K562 (cell line): ENCODE measurements around the gene ING5. TPM values are rescaled to one million over a fixed set of nuclear protein-coding genes. Genes with fewer than 3 reads are reported as not detected.

Source experiments
- ATAC-seq: fragments of 200-7000 bp; cut with Tn5 transposase; 3 replicates; pipeline ENCODE4 v1.9.1; 2020; ENCODE audit warnings: moderate library complexity
- BruUV-seq: library from RNA; stranded (reverse); fragments of 400-500 nt; replicated peaks from 2 replicates; lab custom pipeline; 2021; lab: Mats Ljungman, UMichigan
- CTCF ChIA-PET: fragments of 300-600 bp; formaldehyde crosslinking; extraction: SDS; loops from one replicate; lab custom pipeline; 2021; ENCODE audit warnings: low intra/inter-chr PET ratio; lab: Yijun Ruan, JAX
- POLR2A ChIA-PET: fragments of 300-600, 350-650 bp; sonication (Branson Sonifier 250); formaldehyde crosslinking; extraction: SDS; loops from one replicate; lab custom pipeline; 2021; ENCODE audit warnings: antibody characterized with exemption, inconsistent platforms; lab: Yijun Ruan, JAX
- DNase-seq, 4 experiments: peaks; one replicate each; pipeline versions ENCODE4 v3.0.0 to v3.0.0-alpha.2; 2011 to 2018; ENCODE audit warnings: low spot score in 3 of 4, mixed read lengths in 3 of 4; ENCODE audit errors: extremely low read depth in 1 of 4
- FAIRE-seq: peaks from 2 replicates; lab custom pipeline; 2011; peaks lifted over from hg19 to GRCh38; lab: Jason Lieb, UNC
- H2AFZ ChIP-seq: 2 replicates; pipeline ENCODE4 v1.6.0; 2011; ENCODE audit warnings: low read depth, low read length, control low read depth, inconsistent platforms
- H3K27ac ChIP-seq: fragments of 200-600 bp; 3 replicates; pipeline ENCODE4 v1.8.0; 2011; ENCODE audit warnings: low read depth, mild to moderate bottlenecking, control low read depth, inconsistent platforms, low read length, moderate library complexity, mixed read lengths; ENCODE audit errors: extremely low read depth
- H3K27me3 ChIP-seq, 2 experiments: fragments of 300-600 bp in 1 of 2; 2 replicates in 1 of 2; 3 replicates in 1 of 2; pipeline versions ENCODE4 v1.6.0 to v1.8.0; 2011; ENCODE audit warnings: inconsistent platforms in 2 of 2, low read length in 2 of 2, mild to moderate bottlenecking in 1 of 2, mixed read lengths in 1 of 2, moderate library complexity in 1 of 2; ENCODE audit not compliant: control insufficient read depth in 2 of 2, insufficient read depth in 2 of 2
- H3K36me3 ChIP-seq: fragments of 300-600 bp; 3 replicates; pipeline ENCODE4 v1.8.0; 2011; ENCODE audit warnings: mild to moderate bottlenecking, low read length, inconsistent platforms; ENCODE audit not compliant: control insufficient read depth, insufficient read depth
- H3K4me1 ChIP-seq, 2 experiments: fragments of 200-600 bp in 1 of 2; replicated peaks in 1 of 2; 2 replicates in 1 of 2; 3 replicates in 1 of 2; pipeline versions ENCODE4 v1.5.1 to v1.8.0; 2011; ENCODE audit warnings: inconsistent platforms in 2 of 2, low read length in 2 of 2, mild to moderate bottlenecking in 1 of 2, mixed read lengths in 1 of 2, moderate library complexity in 1 of 2; ENCODE audit not compliant: control insufficient read depth in 2 of 2, insufficient read depth in 2 of 2
- H3K4me2 ChIP-seq: 2 replicates; pipeline ENCODE4 v1.6.1; 2011; ENCODE audit warnings: low read length, control low read depth, inconsistent platforms, mixed read lengths; ENCODE audit not compliant: insufficient read depth
- H3K4me3 ChIP-seq: fragments of 200-600 bp; sonication (generic), shearing (Covaris generic); 2 replicates; pipeline ENCODE4 v1.5.1; 2016; ENCODE audit warnings: control low read depth, inconsistent platforms
- H3K79me2 ChIP-seq: fragments of 200-600 bp; 3 replicates; pipeline ENCODE4 v1.8.0; 2011; ENCODE audit warnings: low read length, inconsistent platforms; ENCODE audit not compliant: control insufficient read depth, insufficient read depth
- H3K9ac ChIP-seq, 2 experiments: 2 replicates each; pipeline versions ENCODE4 v1.6.0 to v1.6.1; 2011; ENCODE audit warnings: low read depth in 2 of 2, low read length in 2 of 2, control low read depth in 1 of 2, inconsistent platforms in 1 of 2, mild to moderate bottlenecking in 1 of 2, mixed read lengths in 1 of 2; ENCODE audit not compliant: insufficient read depth in 1 of 2
- H3K9me1 ChIP-seq: one replicate; pipeline ENCODE4 v1.6.0; 2011; ENCODE audit warnings: inconsistent platforms, mild to moderate bottlenecking, low read length, moderate library complexity; ENCODE audit not compliant: control insufficient read depth, insufficient read depth
- H3K9me3 ChIP-seq: replicated peaks from 2 replicates; pipeline ENCODE4 v1.5.1; 2011; ENCODE audit warnings: low read depth, low read length, inconsistent platforms; ENCODE audit not compliant: control insufficient read depth, insufficient read depth
- H4K20me1 ChIP-seq: replicated peaks from 2 replicates; pipeline ENCODE4 v1.6.1; 2011; ENCODE audit warnings: low read length, inconsistent platforms, mixed read lengths; ENCODE audit not compliant: control insufficient read depth, insufficient read depth
- SMARCC2 ChIP-seq: fragments of 450-650 bp; IDR thresholded peaks from 2 replicates; pipeline ENCODE4 v1.6.1; 2017; ENCODE audit warnings: antibody characterized with exemption, moderate library complexity, mild to moderate bottlenecking, low read depth
- USF2 ChIP-seq: sonication (generic); formaldehyde crosslinking; IDR thresholded peaks from 2 replicates; pipeline ENCODE4 v1.5.0; 2020; ENCODE audit warnings: missing genetic modification reagents
- ZNF445 ChIP-seq: fragments of 250-450 bp; sonication (Bioruptor Pico); IDR thresholded peaks from 2 replicates; pipeline ENCODE4 v1.4.0; 2020; ENCODE audit warnings: low read depth, mild to moderate bottlenecking, moderate library complexity
- WGBS: fragments of 100-300 bp; shearing (Covaris generic); methylation state at CpG from one replicate; pipeline ENCODE4 v1.1.6; 2016; ENCODE audit warnings: low coverage, mixed read lengths; ENCODE audit not compliant: insufficient coverage; ENCODE audit errors: missing lambda C conversion rate; 5-methylcytosine and 5-hydroxymethylcytosine counted together
- in situ Hi-C: fragments of 300-500 bp; cut with MboI; formaldehyde crosslinking; loops from 4 replicates; pipeline ENCODE4 v1.15.0; 2018; ENCODE audit warnings: inconsistent platforms, mixed read lengths
- intact Hi-C: fragments of 100-400 bp; cut with micrococcal nuclease; formaldehyde crosslinking; loops from 2 replicates; pipeline ENCODE4 v1.14.2; 2022
- polyA plus RNA-seq, 8 experiments: library from polyadenylated mRNA; depleted of rRNA in 4 of 8; stranded (reverse) in 5 of 8; unstranded in 3 of 8; fragments of >200 nt; fragmentation: Nextera tagmentation in 2 of 8; fragmentation: Illumina TruSeq in 1 of 8; extraction: Ambion mirVana in 2 of 8; extraction: Trizol in 1 of 8; gene quantifications; 2 replicates each; pipeline versions ENCODE4 v1.2.1 to v1.2.3, GENCODE V29; 2011 to 2014; ENCODE audit warnings: inconsistent platforms in 1 of 8, missing spikeins in 1 of 8
- total RNA-seq, 7 experiments: library from RNA; depleted of rRNA in 6 of 7; stranded (reverse); fragments of >200 nt in 6 of 7; fragmentation: Illumina TruSeq in 2 of 7; extraction: Trizol in 2 of 7; gene quantifications; 2 replicates each; pipeline versions ENCODE4 v1.2.1 to v1.2.3, GENCODE V29; 2011 to 2021; ENCODE audit warnings: low replicate concordance in 1 of 7

Gene ING5
- total and polyA plus RNA-seq, 9 of the 15 experiments (the other 6 are each of a cell fraction or from before 2014, with no cell fraction given): 10.4 to 53.3 (median 27.9) TPM

GRCh38 chr2:241774419-241775222, 72.8 kb downstream of the ING5 start:
- Histone ChIP-seq H3K9ac (peak overlapping the region in 1 of 2 experiments; percentile 45; a peak in 1 of 4 replicates), H3K4me3 (no peak overlapping the region), H3K4me1 (peaks cover 0 to 70% of the 10 kb centered on the region in 2 experiments; a peak in 2 of 5 replicates), H3K9me1 (no peaks in the 10 kb centered on the region), H3K36me3 (no peaks in the 10 kb centered on the region), H2AFZ (no peak overlapping the region), H4K20me1 (no peaks in the 10 kb centered on the region), H3K27ac (no peak overlapping the region), H3K9me3 (no peaks in the 10 kb centered on the region), H3K27me3 (no peaks in the 10 kb centered on the region), H3K79me2 (no peaks in the 10 kb centered on the region), H3K4me2 (no peak overlapping the region)
- no peak for TF ChIP-seq ZNF445 (CRISPR knock-in tag)
- ATAC-seq: no peak
- DNase-seq: peak in 2 of 4 experiments; percentile 10
- no TSS peak for BruUV-seq
- intact Hi-C loops (no loop called here), in situ Hi-C loops (no loop called here)
- WGBS: 49% methylated on average over 12 of the region's 40 CpGs
- POLR2A ChIA-PET: no interaction called here
- CTCF ChIA-PET: no interaction called here
- FAIRE-seq: no peak

- Histone ChIP-seq H3K9ac (peak overlapping the region in 1 of 2 experiments; percentile 45; a peak in 1 of 4 replicates), H3K27ac (no peak overlapping the region), H3K4me3 (no peak overlapping the region), H3K9me1 (no peaks in the 10 kb centered on the region), H3K4me1 (peaks cover 0 to 63% of the 10 kb centered on the region in 2 experiments; a peak in 2 of 5 replicates), H3K4me2 (no peak overlapping the region), H3K27me3 (no peaks in the 10 kb centered on the region), H3K36me3 (no peaks in the 10 kb centered on the region), H3K9me3 (no peaks in the 10 kb centered on the region), H2AFZ (no peak overlapping the region), H4K20me1 (no peaks in the 10 kb centered on the region), H3K79me2 (no peaks in the 10 kb centered on the region)
- no TSS peak for BruUV-seq
- FAIRE-seq: no peak
- peak in 1 of 4 experiments; percentile 5 for DNase-seq
- POLR2A ChIA-PET: interaction anchor here (0.6 kb wide), 1 partner anchor 10 kb away, joined by 3 read pairs; no protein-coding TSS in a partner anchor
- CTCF ChIA-PET: no interaction called here
- no peak for ATAC-seq
- TF ChIP-seq SMARCC2 (no peak), USF2 (CRISPR knock-in tag) (no peak)
- intact Hi-C loops (no loop called here), in situ Hi-C loops (no loop called here)
- 69% methylated on average over 9 of the region's 34 CpGs for WGBS
Observed at GRCh38 chr2:241775223-241776177, 73.7 kb downstream of the ING5 start.
